ENCODE measurements around the gene ATXN1L. TPM values are rescaled to one million over a fixed set of nuclear protein-coding genes. Genes with fewer than 3 reads are reported as not detected.

ATXN1L gene, protein sequence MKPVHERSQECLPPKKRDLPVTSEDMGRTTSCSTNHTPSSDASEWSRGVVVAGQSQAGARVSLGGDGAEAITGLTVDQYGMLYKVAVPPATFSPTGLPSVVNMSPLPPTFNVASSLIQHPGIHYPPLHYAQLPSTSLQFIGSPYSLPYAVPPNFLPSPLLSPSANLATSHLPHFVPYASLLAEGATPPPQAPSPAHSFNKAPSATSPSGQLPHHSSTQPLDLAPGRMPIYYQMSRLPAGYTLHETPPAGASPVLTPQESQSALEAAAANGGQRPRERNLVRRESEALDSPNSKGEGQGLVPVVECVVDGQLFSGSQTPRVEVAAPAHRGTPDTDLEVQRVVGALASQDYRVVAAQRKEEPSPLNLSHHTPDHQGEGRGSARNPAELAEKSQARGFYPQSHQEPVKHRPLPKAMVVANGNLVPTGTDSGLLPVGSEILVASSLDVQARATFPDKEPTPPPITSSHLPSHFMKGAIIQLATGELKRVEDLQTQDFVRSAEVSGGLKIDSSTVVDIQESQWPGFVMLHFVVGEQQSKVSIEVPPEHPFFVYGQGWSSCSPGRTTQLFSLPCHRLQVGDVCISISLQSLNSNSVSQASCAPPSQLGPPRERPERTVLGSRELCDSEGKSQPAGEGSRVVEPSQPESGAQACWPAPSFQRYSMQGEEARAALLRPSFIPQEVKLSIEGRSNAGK
- 9.2 and 11.6 TPM in 2 replicates for total RNA-seq

DNA sequence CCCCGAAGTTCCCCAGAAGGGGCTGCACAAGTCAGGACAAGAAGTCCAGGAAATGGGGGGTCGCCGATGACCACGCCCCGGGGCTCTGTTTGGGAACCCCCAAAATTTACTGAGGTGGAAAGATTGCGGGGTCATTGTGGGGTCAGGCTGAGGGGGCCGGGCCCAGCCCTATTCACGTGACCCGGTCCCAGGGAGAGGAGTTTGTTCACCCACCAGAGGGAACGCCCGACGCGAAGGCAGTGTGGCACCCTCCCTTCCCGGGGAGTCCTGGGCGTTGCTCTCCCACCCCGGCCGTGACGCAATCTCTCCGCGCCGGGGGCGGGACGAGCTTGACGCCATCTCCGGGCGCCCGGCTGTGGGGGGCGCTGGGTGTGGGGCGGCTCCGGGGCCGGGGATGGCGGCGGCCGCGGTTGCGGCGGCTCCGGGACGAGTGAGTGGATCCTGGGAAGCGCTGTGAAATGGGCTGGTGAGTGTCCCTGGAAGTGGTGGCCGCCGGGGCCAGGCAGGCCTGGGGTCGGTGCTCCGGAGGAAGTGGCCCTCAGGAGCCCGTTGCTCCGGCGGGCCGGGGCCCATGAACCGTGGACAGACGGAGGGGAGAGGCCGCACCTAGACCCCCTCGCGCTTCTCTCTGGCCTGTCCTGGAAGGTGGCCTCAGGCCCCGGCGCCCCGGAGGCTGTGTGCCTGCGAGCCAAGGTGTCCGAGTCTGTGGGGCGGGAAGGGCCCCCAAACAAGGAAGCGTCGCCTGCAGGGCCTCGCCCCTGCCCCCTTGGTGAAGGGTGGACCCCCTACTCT lies at the start of gene ATXN1L:
ATXN1L (plus strand) TSS at position 338 of the 792 bp plus-strand sequence. CDS start 3,765 bp downstream, outside the sequence.

DNA sequence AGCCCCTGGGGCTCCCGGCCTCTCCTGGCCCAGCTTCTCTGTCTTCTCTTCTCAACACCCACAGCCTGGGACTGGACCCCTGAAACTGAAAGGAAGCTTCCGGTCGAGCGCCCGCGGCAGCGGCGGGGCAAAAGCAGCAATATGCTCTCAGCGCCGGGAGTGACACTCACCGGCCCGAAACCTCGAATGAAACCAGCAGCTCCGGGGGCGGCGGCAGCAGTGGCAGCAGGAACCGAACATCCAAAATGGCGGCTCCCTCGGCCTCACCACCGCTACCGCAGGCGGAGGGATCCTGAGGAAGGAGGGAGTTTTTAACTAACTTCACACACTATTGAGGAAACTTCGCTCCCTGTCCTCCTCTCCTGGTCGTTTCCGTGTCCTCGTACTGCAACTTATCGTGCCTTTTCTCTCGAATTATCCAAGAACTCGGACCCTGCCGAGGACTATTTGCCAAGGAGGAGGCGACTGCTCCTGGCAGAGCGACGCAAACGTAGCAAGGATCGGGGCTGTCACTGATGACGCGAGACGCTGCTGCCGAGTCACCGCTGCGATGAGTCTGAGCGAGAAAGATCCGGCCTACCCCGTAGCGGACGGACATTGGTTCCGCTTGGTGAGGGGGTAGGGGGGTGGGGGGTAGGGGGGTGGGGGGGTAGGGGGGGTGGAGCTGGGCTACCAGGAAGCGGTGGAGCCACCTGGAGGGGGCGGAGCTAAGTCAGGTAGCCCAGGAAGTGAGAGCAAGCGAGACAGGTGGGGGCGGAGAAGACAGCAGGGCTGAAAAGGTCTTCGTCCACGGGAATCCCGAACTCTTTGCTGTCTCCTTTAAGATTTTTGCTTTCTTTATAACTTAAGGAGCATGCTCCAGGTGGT lies 37.0 kb upstream of the ATXN1L start, which contains the start of gene AP1G1:
AP1G1 (minus strand) TSS at position 242 of the 867 bp plus-strand sequence. CDS start 19,355 bp downstream, outside the sequence.

DNA sequence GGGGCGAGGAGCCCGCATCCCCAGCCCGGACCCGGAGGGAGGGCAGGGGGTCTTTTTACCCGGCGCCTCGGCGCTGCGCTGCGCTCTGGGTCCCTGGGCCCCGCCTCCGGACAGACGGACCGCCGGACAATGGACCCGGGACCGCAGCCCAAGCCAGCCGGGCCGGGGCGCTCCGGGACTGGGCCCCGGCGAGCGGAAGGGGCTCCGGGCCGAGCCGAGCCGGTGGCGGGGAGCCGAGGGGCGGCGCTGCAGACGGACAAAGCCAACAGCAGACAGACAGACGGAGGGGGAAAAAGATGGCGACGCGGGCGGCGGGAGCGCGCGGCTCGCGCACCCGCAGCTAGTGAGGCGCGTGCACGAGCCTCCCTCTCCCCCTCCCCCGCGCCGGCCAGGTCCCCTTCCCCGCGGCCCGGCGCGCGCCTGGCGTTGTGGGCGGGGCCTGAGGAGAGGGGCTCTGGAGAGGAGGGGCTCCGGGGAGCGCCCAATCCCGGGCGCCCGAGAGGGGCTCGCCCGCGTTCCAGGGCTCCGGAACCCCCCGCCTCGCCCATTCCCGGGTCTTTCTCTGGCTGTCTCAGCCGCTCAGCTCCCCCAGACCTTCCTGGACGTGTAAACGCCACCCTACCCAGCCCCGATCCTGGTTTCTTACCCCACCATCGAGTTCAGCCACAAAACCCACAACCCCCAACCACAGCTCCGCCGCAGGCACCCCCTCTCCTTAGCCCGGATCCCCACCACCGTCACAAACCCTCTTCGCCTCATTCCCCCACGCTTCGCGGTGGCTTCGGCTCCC lies 38.3 kb downstream of the ATXN1L start, which contains the start of gene ZNF821:
ZNF821 (minus strand) TSS at position 334 of the 790 bp plus-strand sequence. CDS start 4,236 bp downstream, outside the sequence.

DNA sequence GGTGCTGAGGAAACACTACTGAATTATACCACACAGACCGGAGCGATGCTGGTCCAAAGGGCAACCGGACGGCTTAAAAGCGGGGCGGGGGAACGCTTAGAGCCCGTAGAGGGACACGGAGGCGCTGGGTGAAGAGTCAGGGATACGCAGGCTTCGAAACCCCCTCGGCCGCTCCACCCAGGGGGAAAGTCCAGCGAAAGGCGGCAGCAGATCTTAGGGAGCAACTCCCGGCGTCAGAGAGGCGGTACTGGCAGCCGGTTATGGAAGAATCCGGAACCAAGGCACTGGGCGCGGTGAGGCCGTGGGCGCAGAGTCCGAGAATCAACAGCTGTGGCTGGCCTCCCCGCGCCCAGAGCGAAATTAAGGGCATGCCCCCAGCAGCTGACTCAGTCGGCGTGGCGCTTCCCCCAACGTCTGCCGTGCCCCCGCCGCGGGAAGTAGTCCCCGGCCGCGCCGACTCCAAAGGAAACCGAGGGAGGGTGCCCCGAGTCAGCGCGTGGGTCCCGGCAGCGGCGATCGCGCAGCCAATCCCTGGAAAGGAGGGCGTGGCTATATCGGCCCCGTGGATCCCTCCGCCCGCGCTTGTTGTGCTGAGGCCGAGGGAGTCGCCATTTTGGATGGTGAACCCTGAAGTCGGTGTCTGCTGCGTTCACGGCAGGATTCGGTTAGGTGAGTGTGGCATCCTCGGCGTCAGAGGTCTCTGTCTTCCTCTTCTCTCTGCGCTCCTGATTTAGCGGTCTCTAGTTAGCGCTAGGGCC lies 49.3 kb downstream of the ATXN1L start, which contains the start of gene IST1:
IST1 (plus strand) TSS at position 611 of the 758 bp plus-strand sequence. CDS start 20,110 bp downstream, outside the sequence.

Other genes starting within 250 kb of the ATXN1L start
- 0.12 TPM in 1 of 2 replicates, not detected in the other for gene MARVELD3, start 219.8 kb upstream of the ATXN1L start, total RNA-seq
- 2.9 and 4.9 TPM in 2 replicates for gene PHLPP2, start 121.3 kb upstream of the ATXN1L start, total RNA-seq
- 46.0 and 47.8 TPM in 2 replicates for gene AP1G1, start 37.1 kb upstream of the ATXN1L start, total RNA-seq
- gene ZNF821, start 38.2 kb downstream of the ATXN1L start, total RNA-seq = 10.2 and 16.3 TPM in 2 replicates
- gene IST1, start 49.6 kb downstream of the ATXN1L start, total RNA-seq = 129 and 147 TPM in 2 replicates
- gene PKD1L3, start 154.4 kb downstream of the ATXN1L start, total RNA-seq = under 0.01 TPM in 1 of 2 replicates, not detected in the other
- gene DHODH, start 162.8 kb downstream of the ATXN1L start, total RNA-seq = 1.2 and 5.8 TPM in 2 replicates
- 24.3 and 63.7 TPM in 2 replicates for gene HP, start 208.5 kb downstream of the ATXN1L start, total RNA-seq
- gene HPR, start 217.2 kb downstream of the ATXN1L start, total RNA-seq = 3.0 and 41.7 TPM in 2 replicates
- gene TXNL4B, start 247.6 kb downstream of the ATXN1L start, total RNA-seq = 12.4 and 25.8 TPM in 2 replicates
- 27.3 and 34.2 TPM in 2 replicates for gene DHX38, start 247.9 kb downstream of the ATXN1L start, total RNA-seq

All from pericardium fibroblast (primary cell).